GM19468 (cell line): ENCODE data around the gene SERBP1.
"Not testable (repeated sequence)": the region's sequence is repeated elsewhere in the genome, so short reads cannot be mapped to it uniquely, and the experiment has no call there.

Experiments
- ATAC-seq: cut with Tn5 transposase; IDR thresholded peaks from one replicate; pipeline ENCODE4 v1.9.1; 2021; ENCODE audit warnings: mild to moderate bottlenecking, moderate library complexity, moderate number of reproducible peaks; ENCODE audit not compliant: unreplicated experiment; ENCODE audit errors: extremely low read depth

The SERBP1 gene

GRCh38 chr1:67441739-67442281 is 11.6 kb upstream of the SERBP1 start:
- no peak for ATAC-seq

GRCh38 chr1:67441183-67441582 is 11.0 kb upstream of the SERBP1 start:
- no peak for ATAC-seq

- no peak for ATAC-seq
These were observed 10.1 kb upstream of the SERBP1 start for GRCh38 chr1:67440339-67440738.

GRCh38 chr1:67439277-67440029 is 9.3 kb upstream of the SERBP1 start:
- no peak for ATAC-seq

- ATAC-seq: no peak
These were observed 7.8 kb upstream of the SERBP1 start for GRCh38 chr1:67437961-67438360.

GRCh38 chr1:67436511-67437055 is 6.4 kb upstream of the SERBP1 start:
- no peak for ATAC-seq

GRCh38 chr1:67434491-67434890 is 4.3 kb upstream of the SERBP1 start:
- ATAC-seq: no peak

- no peak for ATAC-seq
These were observed 3.6 kb upstream of the SERBP1 start for GRCh38 chr1:67433837-67434236.

GRCh38 chr1:67432745-67433144 is 2.5 kb upstream of the SERBP1 start:
- ATAC-seq: no peak

GRCh38 chr1:67431869-67432578 is 1.8 kb upstream of the SERBP1 start:
- ATAC-seq: no peak

GRCh38 chr1:67431156-67431765 is 1.1 kb upstream of the SERBP1 start:
- no peak for ATAC-seq

- no peak for ATAC-seq
These were observed 459 bp downstream of the SERBP1 start for GRCh38 chr1:67429528-67430357.

- ATAC-seq: no peak
These were observed 1.1 kb downstream of the SERBP1 start for GRCh38 chr1:67429011-67429527.

GRCh38 chr1:67427947-67428346 is 2.3 kb downstream of the SERBP1 start:
- no peak for ATAC-seq

GRCh38 chr1:67427465-67427864 is 2.7 kb downstream of the SERBP1 start:
- ATAC-seq: no peak

GRCh38 chr1:67420835-67421492 is 9.2 kb downstream of the SERBP1 start:
- no peak for ATAC-seq

- ATAC-seq: no peak
These were observed 11.2 kb downstream of the SERBP1 start for GRCh38 chr1:67418839-67419586.

GRCh38 chr1:67417733-67418132 is 12.5 kb downstream of the SERBP1 start:
- not testable (repeated sequence) for ATAC-seq
